ENCODE measurements around the gene VEGFB.

DNA sequence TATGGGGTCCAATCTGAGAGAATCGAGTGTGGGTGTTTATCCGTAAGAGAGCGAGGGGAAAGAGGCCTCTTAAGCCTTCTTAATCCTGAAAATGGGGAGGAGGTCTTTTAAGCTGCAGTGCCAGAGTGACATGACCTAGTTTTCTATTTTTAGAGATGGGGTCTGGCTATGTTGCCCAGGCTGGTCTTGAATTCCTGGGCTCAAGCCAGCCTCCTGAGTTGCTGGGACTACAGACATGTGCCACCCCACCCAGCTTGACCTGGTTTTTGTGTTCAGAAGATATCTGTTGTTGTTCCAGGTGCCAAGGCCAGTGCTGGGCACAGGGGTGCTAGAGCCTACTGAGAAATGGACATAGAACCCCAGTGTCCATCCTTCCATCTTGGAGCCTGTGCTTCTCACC is 48.7 kb downstream of the VEGFB start:
- TF ChIP-seq ELF1 (IDR thresholded peaks at IDR 0.05; ENCODE audit: borderline replicate concordance, low read depth) (no peak), POLR2A (IDR thresholded peaks at IDR 0.05; ENCODE audit: borderline replicate concordance, extremely low read depth, insufficient read depth, insufficient read length) (no peak), EZH2 (IDR thresholded peaks at IDR 0.05) (no peak), ZFX (IDR thresholded peaks at IDR 0.05) (no peak), EZH2phosphoT487 (IDR thresholded peaks at IDR 0.05; ENCODE audit: borderline replicate concordance) (no peak), REST (IDR thresholded peaks at IDR 0.05; ENCODE audit: low read depth) (no peak), ZNF274 (IDR thresholded peaks at IDR 0.05; ENCODE audit: low read depth, low read length) (no peak), YY1 (IDR thresholded peaks at IDR 0.05; ENCODE audit: extremely low read depth, insufficient replicate concordance, low read depth, low read length) (no peak)
- TF ChIP-seq, protein P1, sequence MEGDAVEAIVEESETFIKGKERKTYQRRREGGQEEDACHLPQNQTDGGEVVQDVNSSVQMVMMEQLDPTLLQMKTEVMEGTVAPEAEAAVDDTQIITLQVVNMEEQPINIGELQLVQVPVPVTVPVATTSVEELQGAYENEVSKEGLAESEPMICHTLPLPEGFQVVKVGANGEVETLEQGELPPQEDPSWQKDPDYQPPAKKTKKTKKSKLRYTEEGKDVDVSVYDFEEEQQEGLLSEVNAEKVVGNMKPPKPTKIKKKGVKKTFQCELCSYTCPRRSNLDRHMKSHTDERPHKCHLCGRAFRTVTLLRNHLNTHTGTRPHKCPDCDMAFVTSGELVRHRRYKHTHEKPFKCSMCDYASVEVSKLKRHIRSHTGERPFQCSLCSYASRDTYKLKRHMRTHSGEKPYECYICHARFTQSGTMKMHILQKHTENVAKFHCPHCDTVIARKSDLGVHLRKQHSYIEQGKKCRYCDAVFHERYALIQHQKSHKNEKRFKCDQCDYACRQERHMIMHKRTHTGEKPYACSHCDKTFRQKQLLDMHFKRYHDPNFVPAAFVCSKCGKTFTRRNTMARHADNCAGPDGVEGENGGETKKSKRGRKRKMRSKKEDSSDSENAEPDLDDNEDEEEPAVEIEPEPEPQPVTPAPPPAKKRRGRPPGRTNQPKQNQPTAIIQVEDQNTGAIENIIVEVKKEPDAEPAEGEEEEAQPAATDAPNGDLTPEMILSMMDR (IDR thresholded peaks at IDR 0.05 in 2 of 3, conservative IDR thresholded peaks at IDR 0.05 in 1 of 3; ENCODE audit: borderline replicate concordance in 1 of 3, insufficient read depth in 1 of 3, low read depth in 2 of 3, low read length in 2 of 3): no peak
